Measurements from ENCODE around the gene SUPT3H. TPM values are rescaled to one million over a fixed set of nuclear protein-coding genes. Genes with fewer than 3 reads are reported as not detected.

The SUPT3H gene
- total and polyA plus RNA-seq, 2 of the 8 experiments (the other 6 are each of a cell fraction or from before 2014, with no cell fraction given): 18.8 to 23.0 TPM

- H3K4me2 ChIP-seq (ENCODE audit: insufficient read depth in 1 of 2, low read depth in 2 of 2, low read length in 2 of 2): no peak overlapping the region
- no peak overlapping the region for H4K8ac ChIP-seq (ENCODE audit: extremely low read depth, insufficient read depth, low read length)
- H4K20me1 ChIP-seq (replicated peaks in 1 of 2; ENCODE audit: control insufficient read depth in 1 of 2, insufficient read depth in 2 of 2, low read length in 2 of 2): no peaks in the 10 kb centered on the region
- H3K14ac ChIP-seq (ENCODE audit: insufficient read length): no peak overlapping the region
- H3K9ac ChIP-seq (replicated peaks in 1 of 4; ENCODE audit: extremely low read depth in 1 of 4, low read depth in 3 of 4, low read length in 3 of 4): no peak overlapping the region
- H3K4me1 ChIP-seq (replicated peaks in 1 of 4; ENCODE audit: control insufficient read depth in 3 of 4, insufficient read depth in 4 of 4, low read length in 3 of 4): peaks cover 0 to 7% (median 4%) of the 10 kb centered on the region in 4 experiments; a peak in 6 of 7 replicates
- no peaks in the 10 kb centered on the region for H3K79me2 ChIP-seq (ENCODE audit: control insufficient read depth in 1 of 2, insufficient read depth in 2 of 2, low read length in 2 of 2)
- no peaks in the 10 kb centered on the region for H3K79me1 ChIP-seq (ENCODE audit: low read depth, low read length)
- no peak overlapping the region for H3K23ac ChIP-seq (ENCODE audit: insufficient read length)
- no peak overlapping the region for H4K5ac ChIP-seq (ENCODE audit: insufficient read length, low read depth, low read length)
- no peaks in the 10 kb centered on the region for H3K9me3 ChIP-seq (ENCODE audit: insufficient read depth in 2 of 2, low read depth in 1 of 2, low read length in 1 of 2)
- TF ChIP-seq BRCA1 (IDR thresholded peaks at IDR 0.05; ENCODE audit: low read depth, low read length): no peak
- TF ChIP-seq ZNF274 (IDR thresholded peaks at IDR 0.05; ENCODE audit: borderline replicate concordance, extremely low read depth, low read length): no peak
- no peak for TF ChIP-seq SP2 (IDR thresholded peaks at IDR 0.05; ENCODE audit: low read length)
- TF ChIP-seq E2F6 (IDR thresholded peaks at IDR 0.05): no peak
- TF ChIP-seq SIX5 (IDR thresholded peaks at IDR 0.05; ENCODE audit: low read depth, low read length): no peak
- TF ChIP-seq EGR1 (IDR thresholded peaks at IDR 0.05; ENCODE audit: borderline replicate concordance, low read depth, low read length): no peak
- no peak for TF ChIP-seq SP1 (IDR thresholded peaks at IDR 0.05; ENCODE audit: low read depth, low read length)
- no peak for TF ChIP-seq FOSL1 (IDR thresholded peaks at IDR 0.05; ENCODE audit: insufficient read depth, low read depth, low read length)
- no peak for TF ChIP-seq BACH1 (IDR thresholded peaks at IDR 0.05; ENCODE audit: low read length)
- TF ChIP-seq KDM1A (IDR thresholded peaks at IDR 0.05; ENCODE audit: borderline replicate concordance, low read length): no peak
- no peak for TF ChIP-seq GTF2F1 (IDR thresholded peaks at IDR 0.05; ENCODE audit: borderline replicate concordance, low read depth, low read length)
- no peak for TF ChIP-seq HDAC6 (IDR thresholded peaks at IDR 0.05; ENCODE audit: low read depth, low read length)
- no peak for TF ChIP-seq POLR2AphosphoS5 (IDR thresholded peaks at IDR 0.05; ENCODE audit: low read depth, low read length)
- TF ChIP-seq NRF1 (IDR thresholded peaks at IDR 0.05; ENCODE audit: low read depth, low read length): no peak
- no peak for TF ChIP-seq JUND (IDR thresholded peaks at IDR 0.05; ENCODE audit: low read length)
- TF ChIP-seq PHF8 (conservative IDR thresholded peaks at IDR 0.05; ENCODE audit: low read depth, low read length): no peak
- H3K4ac ChIP-seq (replicated peaks; ENCODE audit: insufficient read length, low read depth, low read length): no peak overlapping the region
- H2AFZ ChIP-seq (ENCODE audit: low read length): no peak overlapping the region
- H3K27me3 ChIP-seq (replicated peaks in 1 of 4; ENCODE audit: control insufficient read depth in 3 of 4, extremely low read depth in 1 of 4, insufficient read depth in 3 of 4, low read length in 3 of 4): peaks cover 20 to 46% (median 37%) of the 10 kb centered on the region in 4 experiments
- no peaks in the 10 kb centered on the region for H3K36me3 ChIP-seq (ENCODE audit: control insufficient read depth in 2 of 4, insufficient read depth in 4 of 4, low read length in 3 of 4)
- H3K4me3 ChIP-seq (ENCODE audit: extremely low read depth in 1 of 4, insufficient read depth in 2 of 4, low read depth in 3 of 4, low read length in 4 of 4): no peak overlapping the region
- CTCF ChIA-PET (ENCODE audit: partially characterized antibody): interaction anchor here (0.5 to 1.5 kb wide), 2 partner anchors 509 to 942 kb away, joined by 3 to 4 read pairs; no protein-coding TSS in a partner anchor
- H3K18ac ChIP-seq (ENCODE audit: extremely low read depth, low read length): no peak overlapping the region
- no peak overlapping the region for H4K91ac ChIP-seq (replicated peaks; ENCODE audit: insufficient read length, low read length)
- H3K56ac ChIP-seq (replicated peaks; ENCODE audit: insufficient read length, low read depth, low read length): no peak overlapping the region
- no peak overlapping the region for H2BK120ac ChIP-seq (replicated peaks; ENCODE audit: low read depth, low read length)
- FAIRE-seq: no peak
- WGBS, 2 experiments (ENCODE audit: extremely low coverage in 1 of 2, insufficient coverage in 1 of 2, insufficient read length in 1 of 2, insufficient replicate concordance in 2 of 2, low coverage in 1 of 2, low lambda C conversion rate in 2 of 2, missing lambda C conversion rate in 1 of 2): 95% methylated on average over 2 of the region's 2 CpGs; no CpG with 5 or more reads in 1 of the 2 experiments
- H2BK15ac ChIP-seq (ENCODE audit: low read length): no peak overlapping the region
- H2BK12ac ChIP-seq (ENCODE audit: low read depth, low read length): no peak overlapping the region
- H3K27ac ChIP-seq (ENCODE audit: low read depth, low read length): no peak overlapping the region
- peaks cover 12% of the 10 kb centered on the region; the same call in 1 of the 2 replicates for H3K23me2 ChIP-seq (ENCODE audit: low read depth, low read length)
- POLR2A ChIA-PET (ENCODE audit: partially characterized antibody): no interaction called here
- no peak overlapping the region for H2BK20ac ChIP-seq (ENCODE audit: low read length)
- no peak for DNase-seq (ENCODE audit: low read depth in 1 of 2, low spot score in 2 of 2)
- H2BK5ac ChIP-seq (ENCODE audit: low read depth, low read length): no peak overlapping the region
- H2AK5ac ChIP-seq (ENCODE audit: low read depth, low read length): no peak overlapping the region
These were observed 39.7 kb upstream of the SUPT3H start for GRCh38 chr6:45417436-45417835.
